ENCODE measurements around the gene PBX1.
A peak's percentile ranks its signal among the peaks of the same experiment; 100 is the strongest.

Gene PBX1

GRCh38 chr1:164622068-164622845 lies 63.3 kb downstream of the PBX1 start:
- DNase-seq: no peak

- DNase-seq: no peak
Measured at GRCh38 chr1:164623805-164624204, 64.8 kb downstream of the PBX1 start.

GRCh38 chr1:164624400-164624799 lies 65.4 kb downstream of the PBX1 start:
- DNase-seq: no peak

- DNase-seq: peak in 1 of 2 donors; percentile 11
Measured at GRCh38 chr1:164625004-164625617, 66.1 kb downstream of the PBX1 start.

- no peak for DNase-seq
Measured at GRCh38 chr1:164628772-164629171, 69.8 kb downstream of the PBX1 start.

- DNase-seq: no peak
Measured at GRCh38 chr1:164629971-164630370, 71.0 kb downstream of the PBX1 start.

- no peak for DNase-seq
Measured at GRCh38 chr1:164630626-164631396, 71.8 kb downstream of the PBX1 start.

- no peak for DNase-seq
Measured at GRCh38 chr1:164631751-164632150, 72.8 kb downstream of the PBX1 start.

GRCh38 chr1:164633997-164634396 lies 75.0 kb downstream of the PBX1 start:
- no peak for DNase-seq

GRCh38 chr1:164635059-164635802 lies 76.2 kb downstream of the PBX1 start:
- no peak for DNase-seq

- no peak for DNase-seq
Measured at GRCh38 chr1:164635803-164636731, 77.1 kb downstream of the PBX1 start.

- DNase-seq: no peak
Measured at GRCh38 chr1:164636757-164637156, 77.8 kb downstream of the PBX1 start.

GRCh38 chr1:164637461-164638375 lies 78.7 kb downstream of the PBX1 start:
- DNase-seq: no peak

- no peak for DNase-seq
Measured at GRCh38 chr1:164638492-164639202, 79.7 kb downstream of the PBX1 start.

GRCh38 chr1:164640686-164641352 lies 81.8 kb downstream of the PBX1 start:
- DNase-seq: no peak

- no peak for DNase-seq
Measured at GRCh38 chr1:164641353-164641730, 82.4 kb downstream of the PBX1 start.

- DNase-seq: no peak
Measured at GRCh38 chr1:164643018-164643417, 84.0 kb downstream of the PBX1 start.

- no peak for DNase-seq
Measured at GRCh38 chr1:164644268-164644667, 85.3 kb downstream of the PBX1 start.
